Thyroid gland (tissue), 4 donors: Measurements from ENCODE around the gene PIP4K2B. TPM values are rescaled to one million over a fixed set of nuclear protein-coding genes. Genes with fewer than 3 reads are reported as not detected.
A peak's percentile ranks its signal among the peaks of the same experiment; 100 is the strongest.

ENCODE experiments used
- DNase-seq, 2 donors: peaks; one replicate each; pipeline ENCODE4 v3.0.0-alpha.2; 2019
- H3K27ac ChIP-seq, 3 donors: fragments of 200-600 bp; sonication (generic); 1 replicate in 2 of 3; 2 replicates in 1 of 3; pipeline ENCODE4 v1.5.1; 2016 to 2019; ENCODE audit warnings: mild to moderate bottlenecking in 1 of 3, moderate library complexity in 1 of 3
- H3K27me3 ChIP-seq: fragments of 200-600 bp; sonication (generic); one replicate; pipeline ENCODE4 v1.5.1; 2019
- H3K36me3 ChIP-seq, 2 donors: fragments of 200-600 bp; sonication (generic); one replicate each; pipeline ENCODE4 v1.5.1; 2016 to 2019
- H3K4me1 ChIP-seq, 2 donors: fragments of 200-600 bp; sonication (generic); one replicate each; pipeline ENCODE4 v1.5.1; 2017 to 2019
- H3K4me3 ChIP-seq, 3 donors: fragments of 200-600 bp; sonication (generic); replicated peaks in 1 of 3; 1 replicate in 2 of 3; 2 replicates in 1 of 3; pipeline ENCODE4 v1.5.1; 2016; ENCODE audit warnings: mild to moderate bottlenecking in 1 of 3
- H3K9me3 ChIP-seq: fragments of 200-600 bp; sonication (generic); one replicate; pipeline ENCODE4 v1.5.1; 2017
- POLR2A ChIP-seq, 2 donors: fragments of 450-650 bp; IDR thresholded peaks; one replicate each; pipeline ENCODE4 v1.6.1; 2017; ENCODE audit warnings: antibody characterized with exemption in 2 of 2, mild to moderate bottlenecking in 2 of 2, moderate library complexity in 1 of 2
- WGBS, 2 donors: methylation state at CpG; one replicate each; pipeline ENCODE4 v1.1.5; 2017; 5-methylcytosine and 5-hydroxymethylcytosine counted together
- intact Hi-C: fragments of 100-400 bp; cut with DNase I; formaldehyde crosslinking; loops from one replicate; pipeline ENCODE4 v1.15.1; 2023
- total RNA-seq, 4 donors: library from RNA; depleted of rRNA; stranded (reverse); fragments of >200 nt; gene quantifications; one replicate each; pipeline ENCODE4 v1.2.3, GENCODE V29; 2016
- TF ChIP-seq, protein P1 (sequence below), 6 experiments: fragments of 200-600 bp in 3 of 6; fragments of 450-650 bp in 3 of 6; sonication (generic) in 3 of 6; IDR thresholded peaks; one replicate each; pipeline ENCODE4 v1.5.1; 2016 to 2019; ENCODE audit warnings: antibody characterized with exemption in 6 of 6, mild to moderate bottlenecking in 2 of 6, inconsistent platforms in 1 of 6, moderate library complexity in 1 of 6

Gene PIP4K2B
- total RNA-seq, 4 donors from 2014 or later: 40.8 to 48.6 (median 43.8) TPM

DNA sequence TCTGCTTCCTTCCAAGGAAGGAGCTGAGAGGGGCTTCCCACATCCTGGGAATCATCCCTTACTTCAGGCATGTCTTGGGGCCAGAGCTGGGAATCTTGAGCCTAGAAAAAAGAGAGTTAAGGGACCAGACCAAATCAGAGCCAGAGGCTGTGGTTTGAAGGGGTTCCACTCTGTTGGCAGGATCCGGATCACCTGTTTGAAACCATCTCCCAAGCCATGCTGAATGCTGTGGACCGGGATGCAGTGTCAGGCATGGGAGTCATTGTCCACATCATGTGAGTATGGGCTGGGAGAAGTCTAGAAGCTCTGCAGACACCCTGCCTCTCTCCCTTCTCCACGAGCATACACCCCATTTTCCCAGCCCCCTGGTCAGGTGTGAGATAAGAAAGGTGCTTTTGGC lies 37.1 kb downstream of the PIP4K2B start:
- WGBS, 2 donors: 88 to 94% methylated on average over 3 of the region's 3 CpGs
- H3K27me3 ChIP-seq: no peaks in the 10 kb centered on the region
- intact Hi-C loops: no loop called here
- H3K4me1 ChIP-seq: no peaks in the 10 kb centered on the region
- H3K9me3 ChIP-seq: no peaks in the 10 kb centered on the region
- no peak for DNase-seq
- TF ChIP-seq, protein P1, sequence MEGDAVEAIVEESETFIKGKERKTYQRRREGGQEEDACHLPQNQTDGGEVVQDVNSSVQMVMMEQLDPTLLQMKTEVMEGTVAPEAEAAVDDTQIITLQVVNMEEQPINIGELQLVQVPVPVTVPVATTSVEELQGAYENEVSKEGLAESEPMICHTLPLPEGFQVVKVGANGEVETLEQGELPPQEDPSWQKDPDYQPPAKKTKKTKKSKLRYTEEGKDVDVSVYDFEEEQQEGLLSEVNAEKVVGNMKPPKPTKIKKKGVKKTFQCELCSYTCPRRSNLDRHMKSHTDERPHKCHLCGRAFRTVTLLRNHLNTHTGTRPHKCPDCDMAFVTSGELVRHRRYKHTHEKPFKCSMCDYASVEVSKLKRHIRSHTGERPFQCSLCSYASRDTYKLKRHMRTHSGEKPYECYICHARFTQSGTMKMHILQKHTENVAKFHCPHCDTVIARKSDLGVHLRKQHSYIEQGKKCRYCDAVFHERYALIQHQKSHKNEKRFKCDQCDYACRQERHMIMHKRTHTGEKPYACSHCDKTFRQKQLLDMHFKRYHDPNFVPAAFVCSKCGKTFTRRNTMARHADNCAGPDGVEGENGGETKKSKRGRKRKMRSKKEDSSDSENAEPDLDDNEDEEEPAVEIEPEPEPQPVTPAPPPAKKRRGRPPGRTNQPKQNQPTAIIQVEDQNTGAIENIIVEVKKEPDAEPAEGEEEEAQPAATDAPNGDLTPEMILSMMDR (IDR thresholded peaks at IDR 0.05): no peak
- no peak for TF ChIP-seq POLR2A (IDR thresholded peaks at IDR 0.05)
- H3K4me3 ChIP-seq: no peak overlapping the region
- no peak overlapping the region for H3K27ac ChIP-seq
- peaks cover 56 to 61% of the 10 kb centered on the region in 2 donors for H3K36me3 ChIP-seq

DNA sequence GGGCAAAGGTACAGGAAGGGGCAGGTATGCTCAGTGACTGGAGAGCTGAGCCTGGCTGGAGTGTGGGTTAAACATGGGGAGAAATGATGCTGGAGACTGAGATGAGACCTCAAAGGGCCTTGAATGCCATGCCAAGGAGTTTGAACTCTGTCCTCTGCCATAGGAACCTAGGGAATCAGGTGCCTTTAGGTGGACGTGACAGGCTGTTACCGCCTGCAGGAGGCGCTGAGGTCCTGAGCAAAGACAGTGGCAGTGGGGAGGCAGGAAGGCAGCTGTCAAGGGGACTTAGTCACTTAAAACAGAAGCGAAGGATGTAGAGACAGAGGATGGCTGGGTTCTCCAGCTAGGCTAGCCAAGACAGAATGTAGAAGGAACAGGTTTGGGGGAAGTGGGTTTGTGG lies 37.7 kb downstream of the PIP4K2B start:
- intact Hi-C loops: no loop called here
- H3K9me3 ChIP-seq: no peaks in the 10 kb centered on the region
- no peak overlapping the region for H3K27ac ChIP-seq
- WGBS, 2 donors: 85 to 89% methylated on average over 4 of the region's 4 CpGs
- H3K4me1 ChIP-seq: no peaks in the 10 kb centered on the region
- no peak for DNase-seq
- no peaks in the 10 kb centered on the region for H3K27me3 ChIP-seq
- no peak overlapping the region for H3K4me3 ChIP-seq
- TF ChIP-seq POLR2A (IDR thresholded peaks at IDR 0.05): no peak
- TF ChIP-seq, protein P1 (IDR thresholded peaks at IDR 0.05): no peak
- H3K36me3 ChIP-seq: peaks cover 57 to 58% of the 10 kb centered on the region in 2 donors

DNA sequence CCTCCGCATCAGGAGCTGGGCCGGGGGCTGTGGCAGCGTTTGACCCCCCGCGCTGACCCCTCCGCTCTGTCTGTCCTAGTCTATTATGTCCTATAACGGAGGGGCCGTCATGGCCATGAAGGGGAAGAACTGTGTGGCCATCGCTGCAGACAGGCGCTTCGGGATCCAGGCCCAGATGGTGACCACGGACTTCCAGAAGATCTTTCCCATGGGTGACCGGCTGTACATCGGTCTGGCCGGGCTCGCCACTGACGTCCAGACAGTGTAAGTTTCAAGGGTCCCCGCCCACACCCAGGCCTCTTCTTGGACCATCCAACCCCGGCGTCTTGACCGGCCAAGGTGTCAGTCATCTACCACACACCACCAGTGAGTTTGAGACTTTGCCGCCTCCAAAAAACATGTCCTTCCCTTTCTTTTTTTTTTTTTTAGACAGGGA lies 46.3 kb downstream of the PIP4K2B start:
- DNase-seq: peak in 1 of 2 donors; percentile 26
- peaks cover 23 to 24% of the 10 kb centered on the region in 2 donors for H3K36me3 ChIP-seq
- no peaks in the 10 kb centered on the region for H3K27me3 ChIP-seq
- WGBS, 2 donors: 6 to 7% methylated on average over 11 to 17 of the region's 22 CpGs
- no peaks in the 10 kb centered on the region for H3K9me3 ChIP-seq
- H3K4me1 ChIP-seq: peaks cover 32 to 34% of the 10 kb centered on the region in 2 donors
- no peak for TF ChIP-seq POLR2A (IDR thresholded peaks at IDR 0.05)
- TF ChIP-seq, protein P1 (IDR thresholded peaks at IDR 0.05): no peak
- intact Hi-C loops: no loop called here
- H3K27ac ChIP-seq: peak overlapping the region; percentile 31 to 81 (median 66)
- H3K4me3 ChIP-seq: peak overlapping the region; percentile 49 to 97 (median 63)

DNA sequence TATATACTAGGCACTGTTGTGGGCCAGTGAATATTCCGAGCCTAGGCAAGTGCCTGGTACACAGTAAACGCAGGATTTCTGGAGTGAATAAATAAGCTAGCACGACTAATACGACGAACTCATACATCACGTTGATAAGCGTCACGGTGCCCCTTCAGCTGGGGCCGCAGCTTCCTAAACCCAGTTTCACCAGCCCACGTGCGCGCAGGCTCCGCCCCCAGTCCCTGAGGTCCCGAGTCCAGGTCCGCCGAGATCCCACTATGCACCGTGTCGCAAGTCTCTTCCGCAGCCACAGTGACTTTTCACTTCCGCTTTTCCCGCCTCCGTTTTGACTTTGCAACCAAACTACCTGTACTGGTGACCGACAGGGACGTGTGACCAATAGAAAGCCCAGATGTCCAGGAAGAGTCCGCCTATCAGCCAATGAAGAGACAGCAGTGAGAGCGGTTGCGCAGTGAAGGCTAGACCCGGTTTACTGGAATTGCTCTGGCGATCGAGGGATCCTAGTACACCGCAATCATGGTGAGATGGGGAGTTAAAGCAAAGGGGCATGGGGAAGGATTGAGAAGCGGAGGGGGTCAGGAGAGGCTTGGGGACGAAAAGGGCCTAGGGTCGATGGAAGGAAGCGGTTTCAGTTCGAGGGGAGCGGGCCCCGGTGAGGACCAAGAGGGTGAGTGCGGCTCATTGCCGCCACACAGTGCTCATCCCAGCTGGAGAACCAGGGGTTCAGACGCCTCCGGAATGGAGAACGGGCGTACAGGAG lies 46.9 kb downstream of the PIP4K2B start, which contains the start of gene PSMB3:
Gene PSMB3, plus strand, starts transcription at position 434 of the 763 bp plus-strand sequence. Its CDS starts 86 bp downstream, at position 520.
- DNase-seq: peak; percentile 99
- Histone ChIP-seq H3K27ac (peak within 1 kb of the TSS; percentile 33 to 93 (median 81)), H3K27me3 (no peaks in the 10 kb centered on the region), H3K9me3 (no peaks in the 10 kb centered on the region), H3K36me3 (peaks cover 17 to 18% of the 10 kb centered on the region in 2 donors), H3K4me3 (peak within 1 kb of the TSS; percentile 53 to 97 (median 63)), H3K4me1 (peaks cover 32 to 34% of the 10 kb centered on the region in 2 donors)
- WGBS, 2 donors: 0% methylated on average over 42 to 44 of the region's 44 CpGs
- intact Hi-C loops: no loop called here
- TF ChIP-seq POLR2A (IDR thresholded peaks at IDR 0.05): peak in 1 of 2 donors; percentile 64
- TF ChIP-seq, protein P1 (IDR thresholded peaks at IDR 0.05): no peak

DNA sequence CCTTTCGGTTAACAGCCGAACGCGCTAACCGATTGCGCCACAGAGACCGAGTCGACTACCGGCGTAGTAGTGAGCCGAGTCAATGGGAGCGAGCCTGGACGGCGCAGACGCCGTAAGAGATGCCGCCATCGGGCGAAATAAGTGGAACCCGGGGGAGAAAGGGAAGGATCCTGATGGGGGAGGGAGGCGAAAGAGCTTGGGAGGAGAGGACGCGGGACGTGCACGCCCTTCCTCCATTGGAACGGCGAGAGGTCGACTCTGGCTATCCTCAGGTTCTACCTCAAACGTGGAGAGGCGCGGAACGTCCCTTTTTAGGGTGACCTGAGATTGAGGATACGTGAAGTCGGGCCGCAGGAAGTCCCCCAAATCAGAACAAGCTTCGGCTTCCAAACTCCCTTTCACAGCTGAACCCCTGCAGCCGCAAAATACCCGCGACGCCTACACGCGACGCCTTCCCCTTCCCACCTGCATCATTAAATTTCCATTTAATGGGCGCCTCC lies 47.5 kb downstream of the PIP4K2B start:
- Histone ChIP-seq H3K36me3 (peaks cover 11 to 13% of the 10 kb centered on the region in 2 donors), H3K4me3 (peak overlapping the region; percentile 40 to 97 (median 53)), H3K4me1 (peaks cover 35 to 37% of the 10 kb centered on the region in 2 donors), H3K27me3 (no peaks in the 10 kb centered on the region), H3K9me3 (no peaks in the 10 kb centered on the region), H3K27ac (peak overlapping the region; percentile 33 to 93 (median 69))
- DNase-seq: peak; percentile 83 to 86
- TF ChIP-seq, protein P1 (IDR thresholded peaks at IDR 0.05): no peak
- no peak for TF ChIP-seq POLR2A (IDR thresholded peaks at IDR 0.05)
- intact Hi-C loops: no loop called here
- WGBS, 2 donors: 1 to 3% methylated on average over 44 of the region's 44 CpGs
